Neuron (in vitro differentiated cells): Measurements from ENCODE around the gene ARHGAP6.
"Not testable (repeated sequence)": the region's sequence is repeated elsewhere in the genome, so short reads cannot be mapped to it uniquely, and the experiment has no call there.

Experiments used
- H2AFZ ChIP-seq: one replicate; pipeline ENCODE4 v1.6.1; 2013; ENCODE audit warnings: low read depth, mild to moderate bottlenecking, inconsistent platforms, low read length, moderate library complexity
- H3K27me3 ChIP-seq: one replicate; pipeline ENCODE4 v1.6.1; 2013; ENCODE audit warnings: low read length; ENCODE audit not compliant: insufficient read depth
- H3K36me3 ChIP-seq: one replicate; pipeline ENCODE4 v1.6.1; 2013; ENCODE audit warnings: low read length; ENCODE audit not compliant: insufficient read depth
- H3K4me1 ChIP-seq: one replicate; pipeline ENCODE4 v1.6.1; 2013; ENCODE audit warnings: low read length; ENCODE audit not compliant: insufficient read depth
- H3K4me3 ChIP-seq: 2 replicates; pipeline ENCODE4 v1.5.1; 2013; ENCODE audit warnings: mild to moderate bottlenecking, low read length, moderate library complexity
- H3K9me3 ChIP-seq: one replicate; pipeline ENCODE4 v1.6.1; 2013; ENCODE audit warnings: low read length

ARHGAP6 gene

GRCh38 chrX:11629593-11630211, 36.0 kb downstream of the ARHGAP6 start:
- Histone ChIP-seq H3K9me3 (no peaks in the 10 kb centered on the region), H2AFZ (no peak overlapping the region), H3K36me3 (no peaks in the 10 kb centered on the region), H3K4me1 (no peaks in the 10 kb centered on the region), H3K27me3 (no peaks in the 10 kb centered on the region), H3K4me3 (no peak overlapping the region)

- Histone ChIP-seq H3K4me1 (no peaks in the 10 kb centered on the region), H2AFZ (no peak overlapping the region), H3K27me3 (no peaks in the 10 kb centered on the region), H3K4me3 (no peak overlapping the region), H3K36me3 (no peaks in the 10 kb centered on the region), H3K9me3 (no peaks in the 10 kb centered on the region)
These were observed 37.3 kb downstream of the ARHGAP6 start for GRCh38 chrX:11628399-11628798.

DNA sequence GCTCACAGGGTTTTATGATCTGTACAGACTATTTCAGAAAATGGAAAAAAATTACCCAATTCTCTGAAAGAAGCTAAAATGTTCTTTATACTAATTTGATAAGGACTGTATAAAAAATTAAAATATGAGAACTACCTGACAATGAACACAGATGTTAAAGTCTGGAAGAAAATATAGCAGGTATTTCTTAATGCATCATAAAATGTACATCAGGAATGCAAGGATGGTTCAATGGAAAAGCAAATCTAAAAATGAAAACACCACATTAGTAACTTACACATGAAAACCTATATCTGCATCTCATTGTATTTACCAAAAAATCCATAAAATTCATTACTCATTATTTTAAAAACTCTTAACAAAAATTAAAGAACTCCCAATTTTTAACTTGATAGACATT, 39.4 kb downstream of the ARHGAP6 start:
- no peaks in the 10 kb centered on the region for H3K27me3 ChIP-seq
- H2AFZ ChIP-seq, result no peak overlapping the region
- H3K36me3 ChIP-seq, result no peaks in the 10 kb centered on the region
- no peaks in the 10 kb centered on the region for H3K4me1 ChIP-seq
- H3K9me3 ChIP-seq, result no peaks in the 10 kb centered on the region
- no peak overlapping the region for H3K4me3 ChIP-seq

GRCh38 chrX:11619441-11619840, 46.3 kb downstream of the ARHGAP6 start:
- Histone ChIP-seq H3K36me3 (no peaks in the 10 kb centered on the region), H3K4me3 (no peak overlapping the region), H3K27me3 (no peaks in the 10 kb centered on the region), H3K4me1 (no peaks in the 10 kb centered on the region), H2AFZ (no peak overlapping the region), H3K9me3 (peaks cover 2% of the 10 kb centered on the region)

- H3K27me3 ChIP-seq, H3K36me3 ChIP-seq, H3K4me3 ChIP-seq, H2AFZ ChIP-seq, H3K4me1 ChIP-seq, H3K9me3 ChIP-seq: not testable (repeated sequence)
These were observed 51.5 kb downstream of the ARHGAP6 start for GRCh38 chrX:11614253-11614652.

GRCh38 chrX:11611965-11612364, 53.8 kb downstream of the ARHGAP6 start:
- H3K36me3 ChIP-seq, result no peaks in the 10 kb centered on the region
- H3K4me1 ChIP-seq, result no peaks in the 10 kb centered on the region
- no peak overlapping the region for H2AFZ ChIP-seq
- no peaks in the 10 kb centered on the region for H3K9me3 ChIP-seq
- H3K4me3 ChIP-seq, result no peak overlapping the region
- no peaks in the 10 kb centered on the region for H3K27me3 ChIP-seq

GRCh38 chrX:11611161-11611560, 54.6 kb downstream of the ARHGAP6 start:
- Histone ChIP-seq H3K4me3 (no peak overlapping the region), H3K27me3 (no peaks in the 10 kb centered on the region), H2AFZ (no peak overlapping the region), H3K9me3 (no peaks in the 10 kb centered on the region), H3K36me3 (no peaks in the 10 kb centered on the region), H3K4me1 (no peaks in the 10 kb centered on the region)

DNA sequence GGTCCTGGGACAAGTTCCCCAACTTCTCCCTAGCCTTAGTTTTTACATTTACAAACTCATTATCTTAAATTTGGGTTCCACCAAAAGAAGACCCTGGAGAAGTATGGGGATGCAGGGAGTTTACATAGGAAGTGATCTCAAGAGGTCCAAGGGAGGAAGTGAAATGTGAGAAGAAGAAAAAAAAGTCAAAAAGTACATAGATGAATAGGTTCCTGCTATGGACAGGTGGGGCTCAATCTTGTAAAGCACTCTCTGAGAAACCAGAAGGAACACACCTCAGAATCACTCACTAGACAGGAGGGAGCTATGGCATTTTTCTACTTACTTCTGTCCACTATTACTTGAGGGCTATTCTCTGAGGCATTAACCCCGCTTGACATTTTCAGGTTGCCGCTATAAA, 56.6 kb downstream of the ARHGAP6 start:
- no peaks in the 10 kb centered on the region for H3K36me3 ChIP-seq
- H3K27me3 ChIP-seq, result no peaks in the 10 kb centered on the region
- no peaks in the 10 kb centered on the region for H3K4me1 ChIP-seq
- H3K4me3 ChIP-seq, result no peak overlapping the region
- no peaks in the 10 kb centered on the region for H3K9me3 ChIP-seq
- no peak overlapping the region for H2AFZ ChIP-seq

GRCh38 chrX:11606408-11606807, 59.3 kb downstream of the ARHGAP6 start:
- Histone ChIP-seq H2AFZ (no peak overlapping the region), H3K4me1 (no peaks in the 10 kb centered on the region), H3K27me3 (no peaks in the 10 kb centered on the region), H3K36me3 (no peaks in the 10 kb centered on the region), H3K4me3 (no peak overlapping the region), H3K9me3 (no peaks in the 10 kb centered on the region)

DNA sequence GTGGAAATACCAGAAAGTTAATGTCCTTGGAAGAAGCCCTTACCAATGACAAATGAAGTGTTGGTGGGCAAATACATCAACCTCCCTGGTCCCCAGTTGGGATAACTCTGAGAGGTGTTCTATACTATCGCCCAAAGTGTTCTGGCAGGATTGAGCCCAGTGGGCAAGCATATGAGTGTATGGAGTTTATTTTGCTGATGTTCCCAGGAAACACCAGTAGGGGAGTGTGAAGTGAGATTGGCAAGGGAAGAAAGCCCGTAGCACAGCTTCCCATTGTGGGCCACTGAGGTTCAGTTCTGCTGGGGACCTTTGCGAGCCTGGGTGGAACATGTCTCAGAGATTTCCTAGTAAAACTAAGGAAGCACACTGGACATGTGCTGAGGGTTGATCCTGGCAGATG, 65.1 kb downstream of the ARHGAP6 start:
- Histone ChIP-seq H3K4me3 (no peak overlapping the region), H2AFZ (no peak overlapping the region), H3K36me3 (no peaks in the 10 kb centered on the region), H3K9me3 (no peaks in the 10 kb centered on the region), H3K4me1 (no peaks in the 10 kb centered on the region), H3K27me3 (no peaks in the 10 kb centered on the region)

DNA sequence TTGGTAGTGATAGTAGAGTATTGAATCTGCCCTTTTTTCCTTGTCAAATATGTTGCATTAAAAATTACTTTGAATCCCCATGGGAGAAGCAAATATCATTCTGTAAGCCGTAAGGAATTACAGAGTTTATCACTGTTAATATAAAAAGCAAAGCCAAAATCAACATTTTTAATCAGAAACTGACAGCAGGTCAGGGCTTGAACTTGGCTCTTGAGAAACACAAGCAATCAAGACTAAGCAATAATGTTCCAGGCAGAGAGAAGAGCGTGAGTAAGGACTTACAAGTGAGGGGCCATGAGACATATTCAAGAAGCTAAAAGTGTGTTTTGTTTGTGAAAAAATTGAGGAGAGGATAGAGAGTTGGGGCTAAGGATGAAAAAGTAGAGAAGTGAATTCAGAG, 68.2 kb downstream of the ARHGAP6 start:
- no peaks in the 10 kb centered on the region for H3K27me3 ChIP-seq
- no peaks in the 10 kb centered on the region for H3K36me3 ChIP-seq
- H2AFZ ChIP-seq, result no peak overlapping the region
- no peak overlapping the region for H3K4me3 ChIP-seq
- no peaks in the 10 kb centered on the region for H3K4me1 ChIP-seq
- H3K9me3 ChIP-seq, result no peaks in the 10 kb centered on the region

GRCh38 chrX:11591723-11592346, 73.9 kb downstream of the ARHGAP6 start:
- Histone ChIP-seq H2AFZ (no peak overlapping the region), H3K9me3 (no peaks in the 10 kb centered on the region), H3K4me1 (no peaks in the 10 kb centered on the region), H3K4me3 (no peak overlapping the region), H3K27me3 (no peaks in the 10 kb centered on the region), H3K36me3 (no peaks in the 10 kb centered on the region)

- no peaks in the 10 kb centered on the region for H3K9me3 ChIP-seq
- H3K27me3 ChIP-seq, result no peaks in the 10 kb centered on the region
- no peak overlapping the region for H3K4me3 ChIP-seq
- H3K36me3 ChIP-seq, result no peaks in the 10 kb centered on the region
- no peak overlapping the region for H2AFZ ChIP-seq
- no peaks in the 10 kb centered on the region for H3K4me1 ChIP-seq
These were observed 76.1 kb downstream of the ARHGAP6 start for GRCh38 chrX:11589641-11590040.

GRCh38 chrX:11588097-11588496, 77.6 kb downstream of the ARHGAP6 start:
- Histone ChIP-seq H3K27me3 (no peaks in the 10 kb centered on the region), H3K36me3 (no peaks in the 10 kb centered on the region), H2AFZ (no peak overlapping the region), H3K4me3 (no peak overlapping the region), H3K9me3 (no peaks in the 10 kb centered on the region), H3K4me1 (no peaks in the 10 kb centered on the region)
